ENCODE measurements around the gene FRMD3.

The FRMD3 gene

DNA sequence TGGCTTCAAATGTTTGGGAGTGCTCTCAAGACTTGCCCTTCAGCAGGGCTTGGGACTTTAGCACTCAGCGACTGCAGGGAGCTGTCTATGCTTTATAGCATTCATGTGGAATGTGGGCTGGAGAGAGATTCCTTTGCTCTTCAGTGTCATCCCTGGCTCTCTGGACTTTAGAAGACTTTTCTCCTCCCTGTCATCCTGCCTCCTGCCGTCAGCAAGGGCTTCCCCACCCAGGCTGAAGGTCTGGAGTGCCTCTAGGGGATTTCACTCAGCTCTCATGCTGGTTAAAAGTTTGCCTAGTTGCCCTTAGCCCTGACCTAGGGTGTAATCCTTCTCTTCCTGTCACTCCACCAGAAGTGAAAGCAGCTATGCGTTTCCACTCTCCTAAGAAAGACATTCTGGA is 210.9 kb downstream of the FRMD3 start:
- no peak for DNase-seq

DNA sequence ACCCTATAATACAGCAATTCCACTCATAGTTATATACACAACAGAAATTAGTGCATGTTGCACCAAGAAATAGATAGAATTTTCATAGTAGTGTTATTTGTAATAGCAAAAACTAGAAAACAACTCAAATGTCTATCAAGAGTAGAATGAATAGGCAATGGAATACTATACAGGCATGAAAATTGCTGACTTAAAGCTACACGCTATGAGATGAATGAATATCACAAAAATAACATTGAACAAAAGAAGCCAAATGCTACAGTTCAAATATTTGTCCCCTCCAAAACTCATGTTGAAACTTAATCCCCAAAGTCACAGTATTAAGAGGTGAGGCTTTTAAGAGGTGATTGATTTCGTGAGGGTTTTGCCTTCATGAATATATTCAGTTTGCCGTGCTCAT is 215.1 kb downstream of the FRMD3 start:
- DNase-seq, result no peak

DNA sequence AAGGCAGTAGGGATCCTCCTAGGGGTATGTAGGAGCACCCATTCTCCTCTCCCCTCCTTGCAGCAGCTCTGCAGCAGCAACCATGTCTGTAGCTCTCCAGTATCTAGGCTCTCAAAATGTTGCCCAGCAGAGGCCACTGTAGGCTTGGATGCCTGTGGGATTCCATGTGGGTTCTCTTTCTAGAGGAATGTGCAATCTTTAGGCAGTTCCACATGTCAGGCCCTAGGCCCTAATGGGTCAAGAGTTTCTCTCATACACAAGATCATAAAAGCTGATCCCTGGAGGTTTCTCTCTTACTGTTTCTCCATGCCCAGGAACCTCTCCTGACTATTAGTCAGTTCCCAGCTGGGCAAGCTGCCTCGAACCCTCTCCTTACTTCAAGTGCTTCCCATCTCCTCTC is 215.8 kb downstream of the FRMD3 start:
- no peak for DNase-seq

DNA sequence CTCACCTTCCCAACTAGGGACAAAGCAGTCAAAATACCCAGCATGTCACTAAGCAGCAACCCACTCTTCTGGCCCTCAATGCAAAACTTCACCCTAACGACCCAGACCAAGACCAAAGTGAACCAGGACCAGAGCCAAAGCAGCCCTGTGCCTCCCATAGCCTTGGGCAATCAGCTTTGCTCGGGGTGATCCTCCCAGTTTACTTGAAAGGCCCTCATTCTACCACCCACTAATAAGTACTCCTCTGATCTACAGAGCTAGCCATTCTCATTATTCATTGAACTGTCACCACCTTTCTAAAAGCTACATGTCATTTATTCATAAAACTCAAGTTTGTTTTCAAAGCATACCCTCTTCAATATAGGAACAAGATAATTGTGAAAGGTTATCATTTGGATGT is 221.0 kb downstream of the FRMD3 start:
- peak; percentile 52 for DNase-seq

DNA sequence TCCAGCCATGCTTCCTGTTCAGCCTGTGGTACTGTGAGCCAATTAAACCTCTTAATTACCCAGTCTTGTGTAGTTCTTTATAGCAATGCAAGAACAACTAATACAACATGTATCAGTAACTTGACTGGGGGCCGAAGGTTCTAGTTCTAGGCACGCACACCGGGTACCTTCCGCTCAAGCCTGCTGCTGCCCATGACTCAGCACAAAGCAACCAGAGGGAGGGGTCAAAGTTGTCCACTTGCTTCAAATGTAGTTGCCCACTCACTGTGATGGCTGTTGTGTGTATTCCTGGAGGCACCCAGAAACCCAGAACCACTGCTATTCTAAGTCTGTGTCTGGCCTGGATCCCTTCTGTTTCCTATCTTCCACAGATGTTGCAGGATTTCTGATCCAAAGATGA is 222.6 kb downstream of the FRMD3 start:
- DNase-seq, result peak; percentile 10

DNA sequence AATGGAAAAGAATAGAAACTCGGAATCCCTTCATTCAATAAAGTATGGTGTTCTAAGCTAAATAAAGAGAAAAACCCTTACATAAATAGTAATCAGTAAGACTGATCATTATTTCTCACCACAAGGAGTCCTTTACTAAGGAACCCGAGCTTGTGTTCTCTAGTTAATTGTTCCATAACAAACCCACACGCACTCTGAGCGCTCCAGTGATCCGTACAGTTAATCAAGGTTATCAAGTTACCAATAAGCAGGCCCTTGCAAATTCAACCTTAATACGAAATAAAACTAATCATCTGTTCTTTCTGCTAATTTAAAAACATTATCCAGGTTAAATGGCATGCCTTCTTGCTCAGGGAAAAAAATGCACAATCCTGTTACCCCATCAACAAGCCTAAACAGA is 224.4 kb downstream of the FRMD3 start:
- peak; percentile 88 for DNase-seq

DNA sequence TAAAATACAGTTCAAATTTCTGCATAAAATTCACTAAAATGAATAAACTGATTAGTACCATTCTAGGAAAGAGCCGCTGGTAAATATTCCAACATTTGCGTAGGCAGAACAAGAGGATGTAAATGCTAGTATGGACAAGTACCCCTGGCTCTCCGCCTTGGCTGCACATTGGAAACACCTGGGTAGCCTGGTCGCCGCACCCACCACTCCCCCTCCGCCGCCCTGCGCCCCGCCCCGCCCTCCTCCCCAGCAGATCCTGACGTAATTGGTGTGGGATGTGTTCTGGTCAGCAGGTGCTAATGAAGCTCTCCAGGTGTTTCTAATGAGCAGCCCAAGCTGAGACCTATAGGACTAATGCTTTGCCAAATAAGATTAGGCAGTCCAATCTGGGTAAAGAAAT is 225.7 kb downstream of the FRMD3 start:
- peak; percentile 95 for DNase-seq

DNA sequence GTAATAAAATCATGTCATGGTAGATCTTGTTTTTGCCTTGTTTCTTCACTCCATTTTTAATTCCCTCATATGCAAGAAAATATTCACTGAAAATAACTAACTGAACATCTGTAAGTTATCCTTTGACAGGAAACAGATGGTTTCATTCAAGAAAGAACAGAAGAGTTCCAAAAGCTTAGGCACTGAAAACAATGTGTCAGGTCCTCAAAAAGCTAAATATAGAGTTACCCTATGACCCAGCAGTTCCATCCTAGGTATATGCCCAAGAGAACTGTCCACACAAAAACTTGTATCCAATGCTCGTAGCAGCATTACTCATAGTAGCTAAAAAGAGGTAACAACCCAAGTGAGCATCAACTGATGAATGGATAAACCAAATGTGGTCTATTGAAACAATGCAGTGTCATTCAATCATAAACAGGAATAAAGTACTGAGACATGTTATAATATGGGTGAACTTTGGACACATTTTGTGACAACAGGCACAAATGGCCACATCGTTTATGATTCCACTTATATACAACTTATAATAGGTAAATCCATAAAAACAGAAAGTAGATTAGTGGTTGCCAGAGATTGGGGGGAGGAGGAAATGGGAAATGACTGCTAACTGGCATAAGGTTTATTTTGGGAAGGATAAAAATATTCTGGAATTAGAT is 231.0 kb downstream of the FRMD3 start:
- DNase-seq, result peak; percentile 18

DNA sequence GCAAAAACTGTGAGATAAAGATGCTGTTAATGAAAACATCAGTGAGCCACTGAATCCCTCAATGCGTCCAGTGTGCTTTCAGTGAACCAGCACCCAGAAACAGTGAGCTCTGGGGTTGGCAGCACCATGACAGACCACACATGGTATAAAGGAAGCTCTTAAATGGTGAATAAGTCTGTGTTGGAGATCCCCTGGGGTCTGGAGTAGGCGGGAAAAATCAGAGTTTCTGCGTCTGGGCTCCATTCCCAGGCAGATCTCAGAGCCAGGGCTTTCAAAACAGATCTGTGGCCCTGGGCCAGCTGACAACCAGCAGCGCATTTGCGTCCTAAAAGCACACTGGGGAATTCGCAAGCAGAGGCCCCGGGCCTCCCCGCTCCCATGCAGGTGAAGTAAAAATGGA is 233.5 kb downstream of the FRMD3 start:
- peak; percentile 94 for DNase-seq

DNA sequence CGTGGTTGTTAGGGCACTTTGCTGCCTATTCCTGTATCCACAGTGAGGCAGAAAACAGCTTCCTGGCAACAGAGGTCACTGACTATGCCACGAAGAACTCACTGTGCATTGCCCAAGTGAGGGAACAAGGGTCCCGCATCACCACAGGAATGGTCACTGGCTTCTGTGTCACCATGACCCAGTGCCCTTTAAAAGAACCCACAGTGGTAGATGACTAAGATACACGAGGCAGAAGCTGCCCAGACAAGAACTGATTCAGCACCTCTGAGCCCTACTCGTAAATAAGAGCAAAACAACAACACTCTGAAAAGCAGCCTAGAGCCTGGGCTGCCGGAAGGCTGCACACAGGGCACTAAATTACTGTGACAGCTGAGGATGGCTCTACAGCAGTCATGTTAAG is 238.6 kb downstream of the FRMD3 start:
- DNase-seq, result peak; percentile 15

DNA sequence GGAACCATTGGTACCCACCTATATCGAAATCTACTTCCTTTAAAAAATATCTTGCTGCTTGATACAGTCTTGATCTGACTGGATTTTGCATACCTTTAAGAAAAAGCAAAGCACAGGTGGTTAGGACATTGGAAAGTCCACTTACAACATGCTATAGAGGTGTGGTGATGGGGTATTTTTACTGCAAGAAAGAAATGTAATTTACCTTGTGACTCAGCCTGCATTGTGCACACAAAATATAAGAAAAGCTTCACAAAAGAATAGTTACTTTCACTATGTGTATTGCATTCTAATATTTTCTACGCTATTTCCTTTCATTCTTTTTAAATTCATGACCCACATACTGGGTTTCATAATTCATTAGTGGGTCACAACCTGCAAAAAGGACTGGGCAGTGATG is 239.1 kb downstream of the FRMD3 start:
- DNase-seq, result no peak

DNA sequence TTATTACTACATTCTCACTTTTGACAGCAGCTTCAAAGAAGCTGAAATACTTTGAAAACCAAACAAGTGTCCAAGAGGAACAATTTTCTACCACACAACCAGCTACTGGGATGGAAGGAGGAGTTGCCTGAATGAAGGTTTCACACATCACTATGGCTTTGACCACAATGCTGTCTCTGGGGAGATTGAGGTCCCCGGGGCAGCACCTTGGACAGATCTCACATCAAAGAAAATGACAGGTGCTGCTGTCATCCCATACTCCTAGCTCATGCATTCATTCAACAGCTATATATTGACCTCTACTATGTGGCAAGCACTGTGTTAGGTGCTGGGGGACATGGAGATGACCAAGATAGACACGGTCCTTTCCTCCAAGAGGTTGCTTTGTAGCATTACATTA is 242.1 kb downstream of the FRMD3 start:
- no peak for DNase-seq

DNA sequence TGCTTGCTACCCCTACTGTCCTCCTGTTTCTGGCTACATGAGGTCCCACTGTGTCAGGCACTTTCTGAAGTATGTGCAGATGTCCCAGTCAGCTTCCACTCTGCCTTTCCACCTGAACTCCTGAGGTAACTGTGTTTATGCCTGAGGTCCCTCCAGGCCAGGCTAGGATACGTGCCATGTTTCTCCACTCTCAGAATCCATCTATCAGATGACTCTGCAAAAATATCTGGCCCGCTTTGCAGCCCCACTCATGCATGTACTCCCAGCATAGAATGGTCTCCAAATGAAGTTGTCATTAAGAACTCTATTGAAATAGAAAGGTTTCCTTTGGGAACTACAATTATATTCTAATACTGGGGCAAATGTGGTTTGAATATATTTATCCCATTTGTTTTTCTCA is 243.4 kb downstream of the FRMD3 start:
- DNase-seq, result no peak

DNA sequence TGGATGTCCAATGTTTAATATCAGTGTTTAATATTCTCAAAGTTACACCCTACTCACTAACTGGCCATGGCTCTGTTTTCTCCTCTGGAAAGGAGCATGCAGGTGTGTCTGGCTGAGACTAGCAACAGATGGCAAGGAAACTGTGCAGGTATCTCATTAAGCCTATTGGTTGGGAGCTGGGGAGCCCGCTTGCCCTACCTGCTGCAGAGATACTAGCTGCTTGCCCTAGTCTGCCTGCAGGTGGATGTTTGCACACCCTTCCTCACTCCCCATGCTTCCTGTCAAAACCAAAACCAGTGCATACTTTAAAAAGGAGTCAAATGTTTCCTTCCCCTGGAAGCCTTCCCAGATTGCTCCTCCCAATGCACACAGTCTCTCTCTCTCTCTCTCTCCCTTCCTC is 247.0 kb downstream of the FRMD3 start:
- DNase-seq, result peak; percentile 95

DNA sequence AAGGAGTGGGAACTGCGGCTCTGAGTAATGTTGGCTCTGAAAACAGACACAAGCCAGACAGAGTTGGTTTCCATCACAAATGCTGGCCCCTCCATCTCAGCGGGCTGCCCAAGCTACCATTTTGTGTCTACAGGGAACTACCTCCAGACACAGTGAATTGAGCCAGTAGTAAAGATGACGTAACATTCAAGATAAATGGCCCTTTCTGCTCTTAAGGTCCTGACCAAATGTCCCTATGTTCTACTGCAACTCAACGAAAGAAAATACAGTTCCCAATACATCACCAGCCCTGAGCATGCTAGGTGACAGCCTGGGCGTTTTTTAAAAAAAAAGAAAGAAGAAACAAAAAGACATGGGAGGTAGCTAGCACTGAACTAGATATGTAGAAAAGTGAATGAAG is 247.5 kb downstream of the FRMD3 start:
- peak; percentile 95 for DNase-seq

DNA sequence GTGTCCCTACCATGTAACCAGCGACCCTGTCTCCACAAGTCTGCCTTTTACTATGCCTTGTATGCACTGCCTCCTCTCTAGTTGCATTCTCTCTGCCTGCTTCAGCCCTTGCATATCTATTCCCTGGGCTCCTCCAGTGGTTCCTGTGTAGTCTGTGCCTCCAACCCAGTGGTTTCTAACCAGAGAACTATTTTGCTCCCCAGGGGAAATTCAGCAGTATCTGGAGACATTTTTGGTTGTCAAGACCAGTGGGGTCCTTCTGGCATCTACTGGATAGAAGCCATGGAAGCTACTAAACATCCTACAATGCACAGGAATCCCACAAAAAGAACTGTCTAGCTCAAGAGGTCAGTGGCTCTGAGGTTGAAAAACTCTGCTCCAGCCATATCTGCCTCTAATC is 251.2 kb downstream of the FRMD3 start:
- no peak for DNase-seq

DNA sequence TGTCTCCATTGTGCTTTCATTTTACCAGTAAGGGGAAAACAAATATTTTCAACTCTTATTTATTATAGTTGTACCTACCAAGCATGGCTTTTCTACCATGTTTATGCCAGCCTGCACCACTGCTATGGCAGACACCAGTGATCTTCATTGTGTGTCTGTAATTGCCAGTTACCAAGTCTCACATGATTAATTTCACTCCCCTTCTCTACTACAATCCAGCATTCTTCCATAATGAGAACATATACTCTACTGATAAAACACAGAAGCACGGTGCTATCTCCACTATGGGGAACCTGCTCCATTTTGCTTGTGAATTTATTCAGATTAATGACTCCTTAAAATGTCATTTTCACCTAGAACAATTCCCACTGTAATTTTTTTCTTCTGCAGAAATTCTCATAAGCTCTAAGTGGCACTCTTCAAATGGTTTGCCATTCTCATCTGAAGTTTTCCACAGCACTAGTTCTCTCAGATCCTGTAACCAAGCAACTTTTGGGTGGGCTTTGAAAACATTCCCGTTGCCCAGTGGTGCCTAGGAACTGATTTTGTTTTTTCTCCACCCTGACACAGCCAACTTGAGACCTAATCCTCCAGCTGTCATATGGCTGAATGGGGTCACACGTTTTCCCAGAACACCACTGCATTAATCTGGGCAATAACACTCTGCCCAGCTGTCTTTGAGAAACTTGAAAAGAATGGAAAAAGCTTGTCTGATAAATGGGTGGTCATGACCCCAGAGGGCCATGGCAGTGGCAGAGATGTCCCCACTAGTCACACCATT is 252.6 kb downstream of the FRMD3 start:
- DNase-seq, result no peak

DNA sequence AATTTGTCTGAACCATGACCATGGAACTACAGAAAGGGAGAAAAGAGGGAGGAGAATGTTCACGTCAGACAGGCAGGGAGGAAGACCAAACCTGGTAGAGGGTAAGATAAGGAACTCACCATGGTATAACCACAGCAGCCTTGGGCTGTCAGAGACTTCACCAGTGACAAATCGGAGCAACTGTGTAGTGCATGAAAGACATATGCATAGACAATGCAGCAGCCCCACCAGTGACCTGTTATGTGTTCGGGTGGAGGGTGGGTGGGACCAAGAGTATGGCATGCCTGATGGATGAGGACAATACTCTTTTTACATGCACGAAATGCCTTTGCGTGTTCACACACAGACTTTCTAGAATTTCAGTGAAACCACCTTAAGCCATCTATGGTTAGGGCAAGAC is 253.5 kb downstream of the FRMD3 start:
- no peak for DNase-seq

DNA sequence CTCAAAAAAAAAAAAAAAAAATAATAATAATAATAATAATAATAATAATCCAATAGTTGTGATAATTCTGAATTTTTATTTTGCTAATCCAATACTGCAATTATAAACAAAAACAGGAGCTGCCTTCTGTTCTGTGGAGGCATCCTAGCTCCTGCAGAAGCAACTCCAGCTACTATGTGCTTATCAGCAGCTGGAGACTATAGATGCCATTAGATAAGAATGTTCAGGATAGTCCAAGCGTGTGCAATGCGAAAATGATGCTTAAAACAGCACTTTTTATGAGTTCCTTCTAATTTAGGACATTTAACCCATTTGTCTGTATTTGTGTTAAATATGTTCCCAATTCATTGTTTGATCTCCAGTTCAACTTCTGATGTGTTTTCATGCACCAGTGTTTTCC is 254.7 kb downstream of the FRMD3 start:
- no peak for DNase-seq

DNA sequence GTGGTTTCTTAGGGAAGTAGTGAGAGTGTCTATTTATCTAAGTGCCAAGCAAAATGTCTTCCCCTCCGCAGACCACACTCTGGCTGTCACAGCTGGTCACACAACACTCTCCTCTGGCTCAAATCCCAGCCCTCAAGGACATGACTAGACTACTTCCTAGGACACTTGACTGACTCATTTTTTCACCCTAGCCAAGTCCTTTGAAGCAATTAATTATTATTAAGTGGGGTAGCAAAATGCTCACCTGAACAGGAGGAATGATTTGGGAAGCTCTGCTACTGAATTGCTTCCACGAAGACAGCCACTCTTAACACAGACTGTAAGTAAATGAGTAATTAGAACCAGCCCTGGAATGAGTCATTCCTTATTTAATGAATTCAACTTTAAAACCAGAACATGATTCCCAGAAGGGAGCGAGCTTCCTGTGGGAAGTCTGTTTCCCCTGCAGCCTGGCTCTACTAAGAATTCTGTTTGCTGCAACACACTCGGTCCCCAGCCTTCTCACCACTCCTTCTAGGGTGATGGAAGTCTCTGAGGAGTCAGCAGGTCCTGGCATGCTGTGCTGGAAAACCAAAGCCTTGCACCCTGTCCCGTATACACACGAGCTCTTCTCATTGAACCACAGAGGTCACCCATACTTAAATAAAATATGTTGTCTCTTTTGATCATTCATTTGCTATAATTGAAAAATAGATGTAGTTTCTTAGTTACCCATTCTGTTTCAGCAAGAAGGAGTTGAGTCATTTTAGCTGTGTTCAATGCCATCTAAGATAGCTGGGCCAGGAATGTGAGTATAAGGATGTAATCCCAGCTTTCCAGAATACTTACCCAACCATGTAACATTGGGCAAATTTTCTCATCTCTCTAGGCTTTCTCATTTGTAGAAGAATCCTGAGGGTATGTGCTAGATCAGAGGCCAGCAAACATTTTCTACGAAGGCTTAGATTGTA is 256.6 kb downstream of the FRMD3 start:
- DNase-seq, result peak; percentile 76

DNA sequence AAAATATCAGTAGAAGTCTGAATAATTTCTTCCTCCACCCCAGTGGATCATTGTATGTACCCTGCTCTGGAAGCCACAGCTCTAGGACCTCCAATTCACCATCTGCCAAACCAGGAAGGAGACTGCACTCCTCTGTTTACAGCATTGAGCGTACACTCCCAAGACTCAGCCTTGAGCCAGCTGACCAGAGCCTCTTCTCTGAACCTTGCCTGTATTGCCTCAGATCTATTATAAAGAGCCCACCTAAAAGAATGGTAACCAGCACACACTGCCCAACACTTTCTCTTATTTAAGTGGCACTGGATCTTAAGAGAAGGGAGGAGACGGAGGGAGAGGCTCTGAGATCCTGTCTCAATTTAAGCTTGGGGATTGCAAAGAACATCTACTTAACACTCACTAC is 257.4 kb downstream of the FRMD3 start:
- peak; percentile 62 for DNase-seq

DNA sequence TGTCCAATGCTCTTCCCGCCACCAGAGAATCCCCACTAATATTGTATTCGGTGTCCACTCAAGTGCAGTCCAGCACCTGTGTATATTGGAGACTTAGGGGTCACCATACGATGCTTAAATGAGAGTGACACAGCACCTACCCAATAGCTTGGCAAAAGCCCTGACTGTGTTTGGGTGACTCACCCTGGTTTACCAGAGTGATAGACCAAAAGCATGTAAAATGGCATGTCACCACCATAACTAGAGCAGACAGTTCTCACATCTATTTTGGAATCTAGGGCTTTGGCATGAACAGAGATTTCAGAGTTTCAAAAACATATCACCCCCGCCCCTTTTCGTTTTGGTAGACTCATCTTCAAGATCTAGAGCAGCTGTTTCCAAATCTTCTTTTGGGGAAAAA is 257.9 kb downstream of the FRMD3 start:
- no peak for DNase-seq

DNA sequence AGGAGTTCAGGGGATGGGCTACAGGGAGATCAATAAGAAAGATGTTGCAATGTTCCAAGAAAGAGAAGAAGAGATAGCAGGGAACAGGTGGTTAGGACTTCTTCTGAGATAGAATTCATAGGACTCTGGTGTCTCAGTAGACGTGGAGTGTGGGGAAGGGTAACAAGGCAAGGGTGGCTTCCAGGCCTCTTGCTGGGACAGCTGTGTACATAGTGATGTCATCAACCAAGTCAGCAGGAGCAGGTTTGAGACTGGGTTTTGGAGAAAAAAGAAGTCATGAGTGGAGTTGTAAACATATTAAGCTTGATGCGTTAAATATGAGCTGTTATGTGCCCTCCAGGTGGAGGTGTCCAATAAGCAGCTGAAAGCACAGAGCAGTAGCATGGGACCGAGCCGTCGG is 263.4 kb downstream of the FRMD3 start:
- DNase-seq, result peak; percentile 87

DNA sequence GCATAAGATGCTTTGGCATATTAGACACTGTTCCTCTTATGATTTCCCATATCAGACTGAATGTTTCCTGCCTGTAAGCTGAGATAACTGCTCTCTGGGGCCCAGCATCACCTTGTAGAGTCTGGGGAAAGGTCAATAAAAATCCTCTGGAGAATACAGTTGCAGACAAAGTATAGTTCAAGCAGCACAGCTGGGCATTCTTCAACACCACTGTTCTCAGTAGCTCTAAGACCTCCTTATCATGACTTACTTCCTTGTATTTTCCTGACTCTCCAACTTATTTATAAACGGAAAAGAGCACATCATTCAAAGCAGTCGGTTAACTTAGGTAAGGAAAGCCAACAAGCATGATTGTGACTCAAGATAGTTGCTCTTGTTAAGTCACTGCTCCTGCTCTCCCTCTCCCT is 266.5 kb downstream of the FRMD3 start:
- peak; percentile 70 for DNase-seq

Measured in NCI-H69 (cell line).